Naive thymus-derived CD4-positive, alpha-beta T cell (primary cell): ENCODE data around the gene USP48. TPM values are rescaled to one million over a fixed set of nuclear protein-coding genes. Genes with fewer than 3 reads are reported as not detected.
A peak's percentile ranks its signal among the peaks of the same experiment; 100 is the strongest.
"Not testable (repeated sequence)": the region's sequence is repeated elsewhere in the genome, so short reads cannot be mapped to it uniquely, and the experiment has no call there.

Experiments
- ATAC-seq: fragments of 150-1000 bp; cut with Tn5 transposase; 2 replicates; pipeline ENCODE4 v1.10.0; 2021; ENCODE audit warnings: mild to moderate bottlenecking, moderate library complexity
- CTCF ChIA-PET: fragments of 350-600 bp; sonication (Branson Sonifier 250); formaldehyde crosslinking; loops from one replicate; lab custom pipeline; 2021; ENCODE audit warnings: antibody characterized with exemption; lab: Charles Lee
- POLR2A ChIA-PET: fragments of 350-600 bp; sonication (Branson Sonifier 250); formaldehyde crosslinking; loops from one replicate; lab custom pipeline; 2021; ENCODE audit warnings: antibody characterized with exemption, inconsistent platforms; lab: Charles Lee
- DNase-seq, 9 donors: peaks; one replicate each; pipeline versions ENCODE4 v3.0.0 to v3.0.0-alpha.2; 2020 to 2022; ENCODE audit warnings: mixed read lengths in 1 of 9
- H3K27ac ChIP-seq: one replicate; pipeline ENCODE4 v1.7.0; 2013; ENCODE audit warnings: mild to moderate bottlenecking, low read depth, low read length, moderate library complexity
- H3K27me3 ChIP-seq, 2 donors: one replicate each; pipeline ENCODE4 v1.7.0; 2013; ENCODE audit warnings: low read length in 2 of 2, mild to moderate bottlenecking in 2 of 2, moderate library complexity in 2 of 2; ENCODE audit not compliant: control insufficient read depth in 2 of 2, insufficient read depth in 2 of 2
- H3K36me3 ChIP-seq, 3 experiments: 1 replicate in 2 of 3; 2 replicates in 1 of 3; pipeline ENCODE4 v1.7.0; 2013; ENCODE audit warnings: low read length in 3 of 3, mild to moderate bottlenecking in 3 of 3, moderate library complexity in 1 of 3; ENCODE audit not compliant: insufficient read depth in 3 of 3, control insufficient read depth in 2 of 3
- H3K4me1 ChIP-seq, 2 donors: one replicate each; pipeline ENCODE4 v1.7.0; 2013; ENCODE audit warnings: low read length in 2 of 2, mild to moderate bottlenecking in 2 of 2, moderate library complexity in 1 of 2; ENCODE audit not compliant: control insufficient read depth in 2 of 2, insufficient read depth in 2 of 2
- H3K4me3 ChIP-seq: 2 replicates; pipeline ENCODE4 v1.7.0; 2013; ENCODE audit warnings: mild to moderate bottlenecking, low read length
- H3K9me3 ChIP-seq, 3 experiments: 1 replicate in 2 of 3; 2 replicates in 1 of 3; pipeline ENCODE4 v1.7.0; 2013; ENCODE audit warnings: low read length in 3 of 3; ENCODE audit not compliant: control insufficient read depth in 2 of 3
- H3K27ac Mint-ChIP-seq, 9 donors: one replicate each; pipeline ENCODE4 v1.8.0; 2020 to 2022; ENCODE audit warnings: mixed read lengths in 9 of 9, mild to moderate bottlenecking in 8 of 9, moderate library complexity in 5 of 9, inconsistent platforms in 2 of 9
- H3K27me3 Mint-ChIP-seq, 5 donors: one replicate each; pipeline ENCODE4 v1.8.0; 2021 to 2022; ENCODE audit warnings: mixed read lengths in 5 of 5, mild to moderate bottlenecking in 1 of 5
- H3K36me3 Mint-ChIP-seq, 5 donors: one replicate each; pipeline ENCODE4 v1.8.0; 2020 to 2022; ENCODE audit warnings: mixed read lengths in 5 of 5, mild to moderate bottlenecking in 3 of 5, inconsistent platforms in 1 of 5
- H3K4me1 Mint-ChIP-seq, 7 donors: one replicate each; pipeline ENCODE4 v1.8.0; 2020 to 2022; ENCODE audit warnings: mixed read lengths in 7 of 7, mild to moderate bottlenecking in 3 of 7, inconsistent platforms in 1 of 7
- H3K4me3 Mint-ChIP-seq, 10 donors: one replicate each; pipeline ENCODE4 v1.8.0; 2020 to 2022; ENCODE audit warnings: mild to moderate bottlenecking in 10 of 10, mixed read lengths in 10 of 10, moderate library complexity in 6 of 10, inconsistent platforms in 2 of 10
- H3K9me3 Mint-ChIP-seq, 11 donors: one replicate each; pipeline ENCODE4 v1.8.0; 2020 to 2022; ENCODE audit warnings: mixed read lengths in 11 of 11, mild to moderate bottlenecking in 4 of 11, inconsistent platforms in 1 of 11, moderate library complexity in 1 of 11
- intact Hi-C, 2 donors: fragments of 100-400 bp; cut with micrococcal nuclease; formaldehyde crosslinking; loops; one replicate each; pipeline ENCODE4 v1.15.1; 2023
- polyA plus RNA-seq, 2 donors: library from polyadenylated mRNA; unstranded; fragments of 300-500 nt; fragmentation: Illumina TruSeq; gene quantifications; one replicate each; pipeline ENCODE4 v1.2.3, GENCODE V29; 2021
- total RNA-seq, 6 experiments: library from RNA in 5 of 6; stranded (reverse) in 5 of 6; gene quantifications; 1 replicate in 5 of 6; 2 replicates in 1 of 6; pipeline ENCODE4 v1.2.3 and lab custom pipeline; 2021 to 2026

USP48 gene
- total and polyA plus RNA-seq, 7 experiments from 2014 or later, result 34.8 to 107 (median 79.5) TPM

- H3K4me3 Mint-ChIP-seq, result no peak overlapping the region
- Histone ChIP-seq H3K4me1 (no peaks in the 10 kb centered on the region), H3K27me3 (no peaks in the 10 kb centered on the region), H3K4me3 (no peak overlapping the region), H3K9me3 (no peaks in the 10 kb centered on the region), H3K27ac (no peak overlapping the region), H3K36me3 (no peaks in the 10 kb centered on the region)
- intact Hi-C loops, result no loop called here
- no peaks in the 10 kb centered on the region for H3K4me1 Mint-ChIP-seq
- H3K27ac Mint-ChIP-seq, result no peak overlapping the region
- no peaks in the 10 kb centered on the region for H3K9me3 Mint-ChIP-seq
- H3K36me3 Mint-ChIP-seq, result no peaks in the 10 kb centered on the region
- ChIA-PET CTCF (no interaction called here), POLR2A (no interaction called here)
- ATAC-seq (no peak), DNase-seq (no peak)
- H3K27me3 Mint-ChIP-seq, result peaks cover 0 to 3% (median 0%) of the 10 kb centered on the region in 5 donors
Observed at GRCh38 chr1:21801100-21801499, 18.2 kb upstream of the USP48 start.

GRCh38 chr1:21799730-21800129 lies 16.8 kb upstream of the USP48 start:
- H3K9me3 Mint-ChIP-seq, result peaks cover 0 to 8% (median 4%) of the 10 kb centered on the region in 11 donors
- intact Hi-C loops, result no loop called here
- no peaks in the 10 kb centered on the region for H3K9me3 ChIP-seq
- POLR2A ChIA-PET, result interaction anchor here (0.6 kb wide), 1 partner anchor 39 kb away, joined by 4 read pairs; no protein-coding TSS in a partner anchor
- peaks cover 0 to 5% (median 0%) of the 10 kb centered on the region in 5 donors for H3K36me3 Mint-ChIP-seq
- CTCF ChIA-PET, result no interaction called here
- H3K27ac Mint-ChIP-seq, result no peak overlapping the region
- peaks cover 0 to 3% (median 0%) of the 10 kb centered on the region in 5 donors for H3K27me3 Mint-ChIP-seq
- H3K4me1 Mint-ChIP-seq, result no peaks in the 10 kb centered on the region
- H3K27me3 ChIP-seq, result no peaks in the 10 kb centered on the region
- DNase-seq (no peak), ATAC-seq (no peak)
- no peaks in the 10 kb centered on the region for H3K4me1 ChIP-seq
- H3K4me3 Mint-ChIP-seq, result no peak overlapping the region
- H3K27ac ChIP-seq, result no peak overlapping the region
- H3K36me3 ChIP-seq, result no peaks in the 10 kb centered on the region
- no peak overlapping the region for H3K4me3 ChIP-seq

GRCh38 chr1:21795075-21795474 lies 12.1 kb upstream of the USP48 start:
- DNase-seq (no peak), ATAC-seq (no peak)
- H3K4me1 ChIP-seq, result no peaks in the 10 kb centered on the region
- POLR2A ChIA-PET, result interaction anchor here (1.0 kb wide), 1 partner anchor 11 kb away, joined by 3 read pairs; no protein-coding TSS in a partner anchor
- peaks cover 0 to 3% (median 0%) of the 10 kb centered on the region in 7 donors for H3K4me1 Mint-ChIP-seq
- no peak overlapping the region for H3K27ac Mint-ChIP-seq
- H3K36me3 ChIP-seq, result no peaks in the 10 kb centered on the region
- H3K9me3 ChIP-seq, result no peaks in the 10 kb centered on the region
- no peaks in the 10 kb centered on the region for H3K27me3 Mint-ChIP-seq
- H3K27me3 ChIP-seq, result no peaks in the 10 kb centered on the region
- peak overlapping the region in 1 of 10 donors; percentile 35 for H3K4me3 Mint-ChIP-seq
- H3K4me3 ChIP-seq, result no peak overlapping the region
- intact Hi-C loops, result no loop called here
- CTCF ChIA-PET, result no interaction called here
- H3K27ac ChIP-seq, result no peak overlapping the region
- H3K9me3 Mint-ChIP-seq, result peaks cover 0 to 12% (median 4%) of the 10 kb centered on the region in 11 donors
- H3K36me3 Mint-ChIP-seq, result peaks cover 0 to 7% (median 0%) of the 10 kb centered on the region in 5 donors

GRCh38 chr1:21794656-21795055 lies 11.7 kb upstream of the USP48 start:
- Mint-ChIP-seq H3K4me1 (peaks cover 0 to 3% (median 0%) of the 10 kb centered on the region in 7 donors), H3K27ac (no peak overlapping the region), H3K27me3 (no peaks in the 10 kb centered on the region), H3K9me3 (peaks cover 0 to 12% (median 4%) of the 10 kb centered on the region in 11 donors), H3K36me3 (peaks cover 0 to 7% (median 0%) of the 10 kb centered on the region in 5 donors), H3K4me3 (peak overlapping the region in 1 of 10 donors; percentile 35)
- ATAC-seq (no peak), DNase-seq (no peak)
- Histone ChIP-seq H3K9me3 (no peaks in the 10 kb centered on the region), H3K4me3 (no peak overlapping the region), H3K27me3 (no peaks in the 10 kb centered on the region), H3K36me3 (no peaks in the 10 kb centered on the region), H3K4me1 (no peaks in the 10 kb centered on the region), H3K27ac (no peak overlapping the region)
- POLR2A ChIA-PET, result no interaction called here
- CTCF ChIA-PET, result interaction anchor here (0.6 kb wide), 1 partner anchor 16 kb away, joined by 4 read pairs; no protein-coding TSS in a partner anchor
- intact Hi-C loops, result no loop called here

DNA sequence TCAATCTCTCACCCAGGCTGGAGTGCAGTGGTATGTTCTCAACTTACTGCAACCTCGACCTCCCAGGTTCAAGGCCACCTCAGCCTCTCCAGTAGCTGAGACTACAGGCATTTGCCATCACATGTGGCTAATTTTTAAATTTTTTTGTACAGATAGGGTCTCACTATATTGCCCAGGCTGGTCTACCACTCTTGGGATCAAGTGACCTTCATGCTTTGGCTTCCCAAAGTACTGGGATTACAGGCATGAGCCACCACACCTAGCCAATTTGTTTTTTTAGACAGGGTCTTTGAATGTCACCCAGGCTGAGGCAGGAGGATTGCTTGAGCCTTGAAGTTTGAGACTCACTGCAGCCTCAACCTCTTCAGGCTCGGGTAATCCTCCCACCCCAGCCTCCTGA lies 10.2 kb upstream of the USP48 start:
- ChIA-PET CTCF (no interaction called here), POLR2A (no interaction called here)
- ATAC-seq, result no peak
- H3K9me3 Mint-ChIP-seq, result peaks cover 0 to 12% (median 4%) of the 10 kb centered on the region in 11 donors
- intact Hi-C loops, result no loop called here
- H3K4me3 ChIP-seq, result no peak overlapping the region
- no peaks in the 10 kb centered on the region for H3K36me3 ChIP-seq
- H3K27ac Mint-ChIP-seq, result no peak overlapping the region
- no peaks in the 10 kb centered on the region for H3K9me3 ChIP-seq
- no peak overlapping the region for H3K4me3 Mint-ChIP-seq
- no peaks in the 10 kb centered on the region for H3K4me1 ChIP-seq
- peaks cover 0 to 3% (median 0%) of the 10 kb centered on the region in 7 donors for H3K4me1 Mint-ChIP-seq
- no peak overlapping the region for H3K27ac ChIP-seq
- H3K27me3 Mint-ChIP-seq, result peaks cover 0 to 2% (median 0%) of the 10 kb centered on the region in 5 donors
- H3K36me3 Mint-ChIP-seq, result peaks cover 0 to 7% (median 0%) of the 10 kb centered on the region in 5 donors
- no peaks in the 10 kb centered on the region for H3K27me3 ChIP-seq
- DNase-seq, result no peak

- peak overlapping the region in 1 of 9 donors; percentile 33 for H3K27ac Mint-ChIP-seq
- H3K4me3 Mint-ChIP-seq, result no peak overlapping the region
- intact Hi-C loops, result loop anchor here in 1 of 2 donors (10.0 kb wide), 2 partner anchors 1228 to 1558 kb away; partner anchors contain the start of genes HNRNPR, KDM1A and TEX46
Observed at GRCh38 chr1:21786640-21787039, 3.7 kb upstream of the USP48 start.

GRCh38 chr1:21785764-21786163 lies 2.8 kb upstream of the USP48 start:
- intact Hi-C loops, result loop anchor here in 1 of 2 donors (10.0 kb wide), 2 partner anchors 1229 to 1559 kb away; partner anchors contain the start of genes HNRNPR, KDM1A and TEX46
- H3K27ac ChIP-seq, H3K27me3 ChIP-seq, H3K4me3 Mint-ChIP-seq, H3K9me3 Mint-ChIP-seq, H3K27ac Mint-ChIP-seq, CTCF ChIA-PET, POLR2A ChIA-PET, ATAC-seq, H3K36me3 Mint-ChIP-seq, H3K4me3 ChIP-seq, H3K9me3 ChIP-seq, DNase-seq: not testable (repeated sequence)
- peaks cover 10 to 12% of the 10 kb centered on the region in 2 donors for H3K4me1 ChIP-seq
- H3K27me3 Mint-ChIP-seq, result peaks cover 0 to 12% (median 0%) of the 10 kb centered on the region in 5 donors
- peaks cover 0 to 10% (median 0%) of the 10 kb centered on the region in 3 experiments for H3K36me3 ChIP-seq
- peaks cover 5 to 21% (median 16%) of the 10 kb centered on the region in 7 donors for H3K4me1 Mint-ChIP-seq

More at GRCh38 chr1:21786640-21787039, 3.7 kb upstream of the USP48 start:
- Histone ChIP-seq H3K9me3 (no peaks in the 10 kb centered on the region), H3K27me3 (no peaks in the 10 kb centered on the region), H3K27ac (no peak overlapping the region), H3K4me3 (no peak overlapping the region), H3K4me1 (peaks cover 4 to 8% of the 10 kb centered on the region in 2 donors), H3K36me3 (peaks cover 0 to 10% (median 0%) of the 10 kb centered on the region in 3 experiments)
- Mint-ChIP-seq H3K36me3 (peaks cover 0 to 1% (median 0%) of the 10 kb centered on the region in 5 donors), H3K9me3 (no peaks in the 10 kb centered on the region), H3K4me1 (peaks cover 5 to 17% (median 14%) of the 10 kb centered on the region in 7 donors), H3K27me3 (peaks cover 0 to 12% (median 0%) of the 10 kb centered on the region in 5 donors)
- ATAC-seq, result no peak
- no peak for DNase-seq
- CTCF ChIA-PET, result no interaction called here
- POLR2A ChIA-PET, result no interaction called here
